ENCODE data around the gene CX3CL1. TPM values are rescaled to one million over a fixed set of nuclear protein-coding genes. Genes with fewer than 3 reads are reported as not detected.

The CX3CL1 gene
- total RNA-seq (2022; extraction: Qiagen RNA extraction; ENCODE audit: low read depth): 0.07 to 0.28 TPM (median 0.11 TPM) in 5 replicates

DNA sequence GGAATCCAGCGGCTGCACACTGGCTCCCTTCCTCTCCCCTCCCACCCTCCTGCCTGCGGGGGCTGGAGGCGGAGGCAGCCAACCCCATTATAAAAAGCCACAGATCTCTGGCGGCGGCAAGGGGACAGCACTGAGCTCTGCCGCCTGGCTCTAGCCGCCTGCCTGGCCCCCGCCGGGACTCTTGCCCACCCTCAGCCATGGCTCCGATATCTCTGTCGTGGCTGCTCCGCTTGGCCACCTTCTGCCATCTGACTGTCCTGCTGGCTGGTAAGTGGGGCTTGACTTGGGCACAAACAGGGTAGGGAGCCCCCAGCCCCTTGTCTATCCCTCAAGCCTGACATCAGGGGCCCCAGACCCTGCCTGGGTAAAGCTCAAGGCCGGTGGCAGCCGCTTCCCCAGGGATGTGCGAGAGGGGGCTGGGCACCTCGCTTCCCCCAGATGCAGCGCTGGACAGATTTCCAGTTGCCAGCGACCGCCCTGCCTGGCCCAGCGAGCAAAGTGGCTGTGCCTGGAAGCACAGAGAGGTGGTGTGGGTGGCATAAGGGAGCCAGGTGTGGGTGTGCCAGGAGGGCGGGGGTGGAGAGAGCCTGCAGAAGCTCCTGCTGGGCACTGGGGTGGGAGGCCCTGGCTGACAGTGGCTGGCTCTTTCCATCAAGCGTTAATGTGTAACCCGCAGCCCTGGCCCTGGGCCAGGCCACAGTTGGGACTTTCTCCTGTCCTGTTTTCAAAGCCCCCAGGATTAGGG, at the start of gene CX3CL1:
CX3CL1 (plus strand) TSS at position 119 of the 745 bp plus-strand sequence; CDS start at position 198, 79 bp downstream.

DNA sequence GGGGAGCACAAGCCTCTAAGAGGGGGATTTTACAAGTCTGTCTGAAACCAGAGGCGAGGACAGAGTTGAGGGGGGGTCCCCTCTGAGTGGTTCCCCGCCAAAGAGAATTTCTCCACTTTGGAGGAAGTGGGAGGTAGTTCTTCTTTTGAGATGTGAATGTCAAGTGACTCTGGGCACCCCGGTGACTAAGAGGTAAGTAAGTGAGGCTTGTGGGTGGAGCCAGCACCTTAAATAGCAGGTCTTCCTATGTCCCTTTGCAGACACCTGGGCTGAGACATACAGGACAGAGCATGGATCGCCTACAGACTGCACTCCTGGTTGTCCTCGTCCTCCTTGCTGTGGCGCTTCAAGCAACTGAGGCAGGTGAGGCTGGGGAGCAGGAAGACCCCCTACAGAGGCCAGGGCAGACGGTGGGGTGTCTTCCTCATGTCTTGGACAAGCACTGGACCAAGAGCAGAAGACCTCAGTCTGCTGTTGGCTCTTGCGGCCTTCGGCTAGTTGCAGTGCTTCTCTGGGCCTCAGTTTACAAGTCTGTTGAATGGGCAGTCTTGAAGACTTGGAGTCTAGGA, 13.7 kb upstream of the CX3CL1 start, which contains the start of gene CCL22:
CCL22 (plus strand) TSS at position 257 of the 569 bp plus-strand sequence; CDS start at position 291, 34 bp downstream.

DNA sequence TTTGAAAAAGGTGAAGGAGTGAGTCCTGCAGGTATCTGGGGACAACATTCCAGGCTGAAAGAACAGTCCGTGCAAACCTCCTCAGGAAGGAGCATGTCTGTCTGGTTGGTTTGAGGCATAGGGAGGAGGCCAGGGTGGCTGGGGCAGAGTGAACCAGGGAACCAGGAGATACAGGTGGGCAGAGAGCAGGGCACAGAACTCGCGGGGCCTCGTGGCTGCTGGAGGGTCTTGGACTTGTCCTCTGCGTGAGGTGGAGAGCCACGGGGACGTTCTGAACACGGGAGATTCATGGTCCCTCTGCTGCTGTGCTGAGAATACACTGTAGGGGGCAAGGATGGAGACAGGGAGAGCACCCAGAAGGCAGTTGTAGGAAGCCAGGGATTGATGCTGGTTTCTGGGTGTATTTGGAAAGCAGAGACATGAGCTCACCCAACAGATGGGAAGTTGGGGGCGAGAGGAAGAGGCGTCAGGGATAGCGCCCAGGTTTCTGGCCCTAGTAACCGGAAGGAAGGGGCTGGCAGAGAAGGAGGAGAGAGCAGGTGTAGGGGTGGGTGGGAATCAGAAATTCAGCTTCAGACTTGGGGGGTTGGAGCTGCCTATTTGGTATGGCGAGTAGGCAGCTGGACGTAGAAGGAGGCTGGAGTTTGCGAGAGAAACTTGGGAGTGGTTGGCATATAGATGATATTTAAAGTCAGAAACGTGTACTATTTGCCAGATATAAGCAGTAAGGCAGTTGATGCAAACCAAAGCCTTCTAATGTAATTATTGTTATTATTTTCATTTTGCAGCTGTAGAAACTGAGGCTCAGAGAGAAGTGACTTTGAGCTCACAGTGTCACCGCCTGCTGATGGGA, 31.9 kb downstream of the CX3CL1 start, which contains the start of gene CCL17:
CCL17 (plus strand) TSS at position 803 of the 853 bp plus-strand sequence. CDS start 9,166 bp downstream, outside the sequence.

Other genes with a start within 250 kb of the CX3CL1 start
- gene PSME3IP1, start 186.5 kb upstream of the CX3CL1 start, total RNA-seq (2022; extraction: Qiagen RNA extraction; ENCODE audit: low read depth): 86.6 to 108 TPM (median 97.0 TPM) in 5 replicates
- gene RSPRY1, start 186.2 kb upstream of the CX3CL1 start, total RNA-seq (2022; extraction: Qiagen RNA extraction; ENCODE audit: low read depth): 20.2 to 29.1 TPM (median 25.0 TPM) in 5 replicates
- gene ARL2BP, start 127.2 kb upstream of the CX3CL1 start, total RNA-seq (2022; extraction: Qiagen RNA extraction; ENCODE audit: low read depth): 60.5 to 73.7 TPM (median 72.9 TPM) in 5 replicates
- gene PLLP, start 87.8 kb upstream of the CX3CL1 start, total RNA-seq (2022; extraction: Qiagen RNA extraction; ENCODE audit: low read depth): 1.3 to 1.6 TPM (median 1.3 TPM) in 5 replicates
- 0.06 to 0.08 TPM (median 0.06 TPM) in 3 of 5 replicates, not detected in the others for gene CCL22, start 13.7 kb upstream of the CX3CL1 start, total RNA-seq (2022; extraction: Qiagen RNA extraction; ENCODE audit: low read depth)
- gene CCL17, start 32.3 kb downstream of the CX3CL1 start, total RNA-seq (2022; extraction: Qiagen RNA extraction; ENCODE audit: low read depth): not detected in 5 replicates
- 72.0 to 86.3 TPM (median 75.6 TPM) in 5 replicates for gene CIAPIN1, start 74.9 kb downstream of the CX3CL1 start, total RNA-seq (2022; extraction: Qiagen RNA extraction; ENCODE audit: low read depth)
- gene COQ9, start 75.0 kb downstream of the CX3CL1 start, total RNA-seq (2022; extraction: Qiagen RNA extraction; ENCODE audit: low read depth): 40.0 to 55.2 TPM (median 50.3 TPM) in 5 replicates
- 102 to 170 TPM (median 106 TPM) in 5 replicates for gene POLR2C, start 90.2 kb downstream of the CX3CL1 start, total RNA-seq (2022; extraction: Qiagen RNA extraction; ENCODE audit: low read depth)
- gene DOK4, start 114.0 kb downstream of the CX3CL1 start, total RNA-seq (2022; extraction: Qiagen RNA extraction; ENCODE audit: low read depth): 31.8 to 52.7 TPM (median 38.6 TPM) in 5 replicates
- gene CCDC102A, start 164.1 kb downstream of the CX3CL1 start, total RNA-seq (2022; extraction: Qiagen RNA extraction; ENCODE audit: low read depth): 6.3 to 9.4 TPM (median 8.8 TPM) in 5 replicates
- gene ADGRG5, start 170.2 kb downstream of the CX3CL1 start, total RNA-seq (2022; extraction: Qiagen RNA extraction; ENCODE audit: low read depth): 0.03 TPM in 2 of 5 replicates, not detected in the others